ENCODE measurements around the gene DGKI.

Gene DGKI

DNA sequence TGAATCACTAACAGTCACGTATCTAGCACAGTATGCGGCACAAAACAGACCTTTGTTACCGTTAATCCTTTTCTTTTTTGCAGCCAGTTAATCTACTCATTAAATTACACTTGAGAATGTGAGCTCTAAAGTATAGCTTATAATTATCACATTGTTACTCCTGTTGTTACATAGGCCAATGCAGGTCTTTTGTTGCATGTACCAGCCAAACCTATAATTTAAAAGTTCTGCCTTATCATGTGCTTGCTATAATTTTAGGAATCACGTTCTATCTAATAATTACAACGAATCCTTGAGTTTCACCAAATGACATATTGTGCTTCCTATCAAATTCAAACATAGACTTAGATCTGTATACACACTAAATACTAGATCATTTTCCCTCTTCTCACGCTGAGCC is 245.1 kb downstream of the DGKI start:
- TF ChIP-seq CTCF (IDR thresholded peaks at IDR 0.05; ENCODE audit: control insufficient read depth, insufficient read depth, low read depth, low read length, missing control alignments), result no peak
- H3K4me3 ChIP-seq (ENCODE audit: control insufficient read depth, low read depth, low read length), result no peak overlapping the region
- no peak for DNase-seq (ENCODE audit: low read depth)

DNA sequence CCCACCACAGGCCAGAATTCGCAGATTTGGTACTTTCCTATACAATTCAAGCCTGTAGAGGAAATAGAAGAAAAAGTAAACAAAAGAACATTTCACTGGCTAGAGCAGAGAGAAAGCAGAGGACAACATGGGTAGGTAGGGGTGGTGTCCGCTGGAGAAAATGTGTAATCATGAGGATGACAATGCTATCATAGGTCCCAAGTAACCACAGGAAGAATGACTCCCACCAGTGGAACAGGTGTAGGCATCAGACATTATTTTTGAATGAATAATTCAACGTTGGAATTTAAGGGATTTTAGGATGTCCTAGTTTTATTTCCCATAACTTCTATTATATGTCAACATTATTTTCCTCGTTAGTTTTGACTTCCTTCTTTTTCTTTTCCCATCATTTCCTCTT is 248.9 kb downstream of the DGKI start:
- no peak for TF ChIP-seq CTCF (IDR thresholded peaks at IDR 0.05; ENCODE audit: control insufficient read depth, insufficient read depth, low read depth, low read length, missing control alignments)
- no peak overlapping the region for H3K4me3 ChIP-seq (ENCODE audit: control insufficient read depth, low read depth, low read length)
- DNase-seq (ENCODE audit: low read depth), result no peak

- no peak for TF ChIP-seq CTCF (IDR thresholded peaks at IDR 0.05; ENCODE audit: control insufficient read depth, insufficient read depth, low read depth, low read length, missing control alignments)
- no peak overlapping the region for H3K4me3 ChIP-seq (ENCODE audit: control insufficient read depth, low read depth, low read length)
- DNase-seq (ENCODE audit: low read depth), result no peak
Measured at GRCh38 chr7:137593115-137593711, 253.6 kb downstream of the DGKI start.

DNA sequence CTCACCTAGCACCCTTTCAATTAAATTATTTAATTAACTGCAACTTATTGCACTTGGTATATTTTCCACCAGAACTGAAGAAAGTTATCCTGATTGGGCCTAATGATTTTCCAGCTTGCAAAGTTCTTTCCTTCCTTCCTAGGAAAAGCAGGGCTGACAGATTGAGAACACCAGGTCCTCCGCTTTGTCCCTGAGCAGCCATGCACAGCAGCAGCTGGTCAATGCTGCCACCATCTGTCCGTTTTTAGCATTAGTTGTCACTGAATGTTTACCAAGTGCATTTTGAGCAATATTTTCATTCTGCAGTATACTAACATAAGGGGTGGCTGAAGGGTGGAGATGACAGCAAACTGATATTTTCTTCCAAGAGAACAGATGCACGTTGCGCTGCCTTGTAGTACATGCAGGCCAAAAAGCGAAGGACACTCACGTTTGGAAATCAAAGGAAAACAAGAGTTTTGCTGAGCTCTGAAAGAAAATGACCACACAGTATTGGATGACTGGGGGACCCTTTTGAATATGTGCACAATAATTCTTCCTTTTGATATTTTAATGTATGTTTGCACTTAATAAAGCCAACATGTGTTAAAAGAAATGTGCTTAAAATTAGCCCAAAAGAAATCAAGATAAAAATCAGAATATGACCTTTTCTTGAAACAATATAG is 254.4 kb downstream of the DGKI start:
- peak; percentile 91 for TF ChIP-seq CTCF (IDR thresholded peaks at IDR 0.05; ENCODE audit: control insufficient read depth, insufficient read depth, low read depth, low read length, missing control alignments)
- DNase-seq (ENCODE audit: low read depth), result peak; percentile 37
- H3K4me3 ChIP-seq (ENCODE audit: control insufficient read depth, low read depth, low read length), result no peak overlapping the region

DNA sequence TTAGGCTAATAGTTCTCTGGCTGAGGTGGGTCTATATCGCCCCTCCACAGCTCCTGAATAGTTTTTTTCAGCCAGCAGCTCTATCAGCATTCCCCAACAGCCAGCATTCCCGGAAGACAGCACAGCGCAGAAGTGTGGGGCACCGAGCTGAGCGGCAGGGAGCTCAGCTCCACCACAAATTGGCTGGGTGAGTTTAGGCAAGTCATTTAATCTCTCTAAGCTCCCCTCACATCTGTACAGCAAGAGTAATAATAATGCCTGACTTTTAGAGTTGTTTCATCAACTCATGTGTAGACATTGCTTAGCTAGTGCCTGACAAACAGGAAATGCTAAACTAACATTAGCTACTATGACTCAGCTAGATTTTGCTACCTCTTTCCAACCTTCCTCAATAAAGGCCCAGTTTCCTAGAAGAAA is 255.3 kb downstream of the DGKI start:
- no peak overlapping the region for H3K4me3 ChIP-seq (ENCODE audit: control insufficient read depth, low read depth, low read length)
- DNase-seq (ENCODE audit: low read depth), result peak; percentile 31
- no peak for TF ChIP-seq CTCF (IDR thresholded peaks at IDR 0.05; ENCODE audit: control insufficient read depth, insufficient read depth, low read depth, low read length, missing control alignments)

DNA sequence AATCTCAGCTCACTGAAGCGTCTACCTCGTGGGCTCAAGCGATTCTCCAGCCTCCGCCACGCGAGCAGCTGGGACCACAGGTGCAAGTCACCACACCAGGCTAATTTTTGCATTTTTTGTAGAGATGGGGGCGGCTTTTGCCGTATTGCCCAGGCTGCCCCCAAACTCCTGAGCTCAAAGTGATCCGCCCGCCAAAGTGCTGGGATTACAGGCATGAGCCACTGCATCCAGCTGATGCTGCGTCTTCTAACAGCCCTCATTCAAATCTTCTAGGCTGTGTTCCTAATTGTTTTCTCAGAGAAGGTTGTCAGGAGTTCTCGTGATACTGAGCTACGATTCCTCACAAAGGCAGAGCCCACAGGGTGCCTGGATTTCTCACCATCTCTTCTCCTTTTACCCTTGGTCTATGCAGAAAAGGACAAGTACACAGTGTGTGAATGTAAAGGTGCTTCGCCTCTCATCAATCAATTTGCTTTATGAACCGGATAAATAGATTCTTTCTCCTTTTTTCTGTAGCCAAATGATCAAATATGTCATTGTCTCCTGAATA is 255.9 kb downstream of the DGKI start:
- DNase-seq (ENCODE audit: low read depth), result no peak
- no peak for TF ChIP-seq CTCF (IDR thresholded peaks at IDR 0.05; ENCODE audit: control insufficient read depth, insufficient read depth, low read depth, low read length, missing control alignments)
- H3K4me3 ChIP-seq (ENCODE audit: control insufficient read depth, low read depth, low read length), result no peak overlapping the region

Measured in AG09309 (cell line).